GM19043 (cell line): ENCODE results near the gene CTNND2.

Source experiments
- ATAC-seq: cut with Tn5 transposase; IDR thresholded peaks from one replicate; pipeline ENCODE4 v1.9.1; 2021; ENCODE audit warnings: low read depth; ENCODE audit not compliant: unreplicated experiment

CTNND2 gene

GRCh38 chr5:11411621-11412020 lies 492.6 kb downstream of the CTNND2 start:
- ATAC-seq, result no peak

- no peak for ATAC-seq
These were observed 496.6 kb downstream of the CTNND2 start for GRCh38 chr5:11407556-11408145.

GRCh38 chr5:11400316-11400715 lies 503.9 kb downstream of the CTNND2 start:
- no peak for ATAC-seq

GRCh38 chr5:11398728-11399127 lies 505.5 kb downstream of the CTNND2 start:
- no peak for ATAC-seq

- no peak for ATAC-seq
These were observed 506.7 kb downstream of the CTNND2 start for GRCh38 chr5:11397549-11397948.

GRCh38 chr5:11396917-11397316 lies 507.3 kb downstream of the CTNND2 start:
- ATAC-seq, result no peak

- no peak for ATAC-seq
These were observed 509.3 kb downstream of the CTNND2 start for GRCh38 chr5:11394933-11395332.

GRCh38 chr5:11390291-11390767 lies 513.9 kb downstream of the CTNND2 start:
- ATAC-seq, result no peak

GRCh38 chr5:11387382-11387781 lies 516.9 kb downstream of the CTNND2 start:
- ATAC-seq, result no peak

GRCh38 chr5:11386398-11386797 lies 517.8 kb downstream of the CTNND2 start:
- no peak for ATAC-seq

GRCh38 chr5:11385901-11386293 lies 518.3 kb downstream of the CTNND2 start:
- no peak for ATAC-seq

- ATAC-seq, result no peak
These were observed 518.9 kb downstream of the CTNND2 start for GRCh38 chr5:11385251-11385900.

GRCh38 chr5:11384441-11385250 lies 519.6 kb downstream of the CTNND2 start:
- no peak for ATAC-seq

GRCh38 chr5:11383506-11384095 lies 520.6 kb downstream of the CTNND2 start:
- ATAC-seq, result no peak

GRCh38 chr5:11378461-11378860 lies 525.8 kb downstream of the CTNND2 start:
- ATAC-seq, result no peak

- no peak for ATAC-seq
These were observed 526.4 kb downstream of the CTNND2 start for GRCh38 chr5:11377896-11378295.

GRCh38 chr5:11372191-11372590 lies 532.1 kb downstream of the CTNND2 start:
- ATAC-seq, result no peak

- ATAC-seq, result no peak
These were observed 533.2 kb downstream of the CTNND2 start for GRCh38 chr5:11371021-11371420.

GRCh38 chr5:11364531-11364930 lies 539.7 kb downstream of the CTNND2 start:
- ATAC-seq, result no peak

GRCh38 chr5:11363631-11364178 lies 540.5 kb downstream of the CTNND2 start:
- no peak for ATAC-seq

GRCh38 chr5:11361768-11362167 lies 542.5 kb downstream of the CTNND2 start:
- no peak for ATAC-seq
